Activated naive CD4-positive, alpha-beta T cell treated with Interleukin-2 at 50 U/mL for 16 hours (primary cell): ENCODE data around the gene HSPA1B.
"Not testable (repeated sequence)": the region's sequence is repeated elsewhere in the genome, so short reads cannot be mapped to it uniquely, and the experiment has no call there.

Experiments used
- DNase-seq: peaks from one replicate; pipeline ENCODE4 v3.0.0-alpha.2; 2020

HSPA1B gene

DNA sequence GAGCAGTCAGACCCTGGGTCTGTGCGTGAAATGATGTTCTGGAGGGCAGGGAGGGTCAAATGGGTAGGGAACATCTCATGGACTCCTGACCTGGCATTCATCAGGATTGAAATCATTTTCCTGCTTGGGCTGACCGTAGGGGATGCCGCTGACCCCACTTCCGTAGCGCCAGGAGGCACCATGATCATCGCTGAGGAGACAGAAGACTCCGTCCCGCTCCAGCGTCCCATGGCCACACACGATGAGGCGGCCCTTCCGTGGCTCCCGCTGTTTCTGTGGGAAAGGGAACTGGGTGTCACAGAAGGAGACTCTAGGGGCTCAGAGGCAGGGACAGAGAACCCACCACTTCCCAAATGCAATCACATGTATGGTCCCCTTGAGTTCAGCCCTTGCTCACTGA is 32.8 kb downstream of the HSPA1B start:
- no peak for DNase-seq

DNA sequence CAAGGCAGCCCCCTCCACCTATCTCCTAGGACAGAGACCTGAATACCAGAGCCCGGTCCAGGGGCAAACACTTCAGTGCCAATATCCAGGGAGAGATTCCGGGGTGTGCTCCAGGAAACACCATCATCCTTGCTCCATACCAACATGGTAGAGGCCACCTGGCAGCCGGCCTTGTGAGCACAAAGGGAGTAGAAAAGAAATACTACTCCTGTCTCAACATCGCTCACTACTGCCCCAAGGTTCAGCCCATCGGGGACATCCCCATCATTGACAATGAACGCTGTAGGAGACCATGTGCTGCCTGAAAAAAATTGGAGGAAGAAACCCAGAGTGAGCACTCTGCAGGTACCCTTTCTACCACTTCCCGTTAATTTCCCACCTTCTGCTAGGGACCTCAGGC is 33.6 kb downstream of the HSPA1B start:
- DNase-seq, result no peak

DNA sequence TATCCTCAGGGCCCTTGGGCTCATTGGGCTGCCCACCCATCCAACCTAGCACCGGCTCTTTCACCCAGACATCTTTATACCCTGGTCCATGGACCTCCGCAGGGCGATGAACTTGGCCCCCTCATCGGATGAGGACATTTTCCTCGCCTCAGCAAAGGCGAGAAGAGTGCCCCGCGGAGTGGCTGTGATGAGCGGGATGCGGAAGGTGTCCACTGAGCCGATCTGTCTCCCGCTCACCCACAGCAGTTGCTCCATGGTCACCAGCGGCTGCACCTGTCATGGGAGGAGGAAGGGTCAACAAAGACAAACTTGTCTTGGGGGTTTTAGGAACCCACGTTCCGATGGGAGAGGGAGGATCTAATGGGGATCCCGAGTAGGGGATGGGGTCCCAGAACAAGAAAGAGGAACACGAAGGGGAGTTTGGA is 34.4 kb downstream of the HSPA1B start:
- no peak for DNase-seq

DNA sequence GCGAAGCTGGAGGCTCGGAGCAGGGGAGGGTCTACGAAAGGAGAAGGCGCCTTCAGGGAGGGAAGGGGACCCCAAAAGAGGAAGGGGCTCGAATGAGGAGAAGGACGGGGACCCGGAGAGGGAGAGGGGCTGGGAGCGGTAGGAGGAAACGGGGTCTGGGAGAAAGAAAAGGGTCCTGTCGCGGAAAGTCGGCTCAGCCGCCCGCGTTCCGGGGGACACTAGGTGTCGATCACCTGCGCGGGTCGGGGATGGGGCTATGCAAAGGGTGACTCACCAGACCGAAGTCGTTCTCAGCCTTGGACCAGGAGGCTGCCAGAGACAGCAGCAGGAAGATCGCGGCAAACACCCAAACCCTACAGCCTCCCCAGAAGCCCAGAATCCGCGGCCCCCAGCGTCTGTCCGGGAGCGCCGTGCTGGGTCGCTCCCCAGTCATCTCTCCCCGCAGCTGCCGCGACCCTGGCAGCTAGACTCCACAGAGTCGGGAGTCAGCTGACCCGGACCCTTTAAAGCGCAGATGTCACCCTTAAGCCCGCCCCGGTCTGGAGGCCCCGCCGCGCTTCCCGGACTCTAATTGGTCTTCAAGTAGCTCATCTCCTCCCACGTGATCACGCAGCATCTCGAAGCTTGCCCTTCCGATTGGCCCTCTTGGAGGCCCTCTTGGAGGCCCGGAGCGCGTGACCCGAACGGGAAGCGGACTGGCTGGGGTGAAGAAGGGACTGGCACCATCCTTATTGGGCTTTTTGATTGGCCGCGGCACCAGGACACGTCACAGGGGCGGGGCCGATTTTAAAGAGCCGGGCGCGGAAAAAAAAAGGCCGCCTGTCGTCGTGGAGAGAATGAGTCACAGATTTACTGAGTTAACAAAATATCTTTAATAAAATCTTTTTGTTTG is 35.1 kb downstream of the HSPA1B start, which contains the start of gene NEU1:
TSS of gene NEU1 (minus strand) at position 478 of the 892 bp plus-strand sequence. CDS start at position 433, 45 bp downstream.
- DNase-seq, result peak; percentile 99

DNA sequence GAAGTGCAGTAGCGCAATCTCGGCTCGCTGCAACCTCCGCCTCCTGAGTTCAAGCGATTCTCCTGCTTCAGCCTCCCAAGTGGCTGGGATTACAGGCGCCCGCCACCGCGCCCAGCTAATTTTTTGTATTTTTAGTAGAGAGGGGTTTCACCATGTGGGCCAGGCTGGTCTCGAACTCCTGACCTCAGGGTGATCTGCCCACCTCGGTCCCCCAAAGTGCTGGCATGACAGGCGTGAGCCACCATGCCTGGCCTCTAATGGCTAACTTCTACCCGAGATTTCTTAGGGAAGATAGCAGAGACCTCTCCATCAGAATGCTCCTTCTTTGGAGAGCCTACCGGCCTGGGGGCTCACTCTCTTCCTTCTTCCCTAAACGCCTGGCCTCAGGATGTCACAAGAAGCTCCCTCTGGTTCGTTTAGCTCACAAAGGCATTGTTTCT is 36.6 kb downstream of the HSPA1B start:
- DNase-seq, result not testable (repeated sequence)

DNA sequence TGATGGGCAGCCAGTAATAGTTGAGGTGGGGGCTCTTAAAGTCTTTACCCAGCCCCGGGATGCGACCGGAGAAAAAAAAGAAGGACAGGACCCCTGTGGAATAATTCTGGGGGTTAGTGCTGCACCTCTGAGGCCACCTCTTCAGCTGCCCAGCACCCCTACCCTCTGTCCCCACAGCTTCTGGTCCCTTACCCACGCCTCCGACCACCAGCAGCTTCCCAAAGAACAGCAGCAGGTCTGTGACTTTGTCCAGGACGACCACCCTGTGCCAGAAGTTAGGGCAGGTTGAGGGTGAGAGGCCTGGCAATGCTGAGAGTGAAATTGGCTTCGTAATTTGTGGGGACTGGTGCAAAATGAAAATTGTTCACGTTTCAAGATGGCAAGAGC is 37.3 kb downstream of the HSPA1B start:
- no peak for DNase-seq

DNA sequence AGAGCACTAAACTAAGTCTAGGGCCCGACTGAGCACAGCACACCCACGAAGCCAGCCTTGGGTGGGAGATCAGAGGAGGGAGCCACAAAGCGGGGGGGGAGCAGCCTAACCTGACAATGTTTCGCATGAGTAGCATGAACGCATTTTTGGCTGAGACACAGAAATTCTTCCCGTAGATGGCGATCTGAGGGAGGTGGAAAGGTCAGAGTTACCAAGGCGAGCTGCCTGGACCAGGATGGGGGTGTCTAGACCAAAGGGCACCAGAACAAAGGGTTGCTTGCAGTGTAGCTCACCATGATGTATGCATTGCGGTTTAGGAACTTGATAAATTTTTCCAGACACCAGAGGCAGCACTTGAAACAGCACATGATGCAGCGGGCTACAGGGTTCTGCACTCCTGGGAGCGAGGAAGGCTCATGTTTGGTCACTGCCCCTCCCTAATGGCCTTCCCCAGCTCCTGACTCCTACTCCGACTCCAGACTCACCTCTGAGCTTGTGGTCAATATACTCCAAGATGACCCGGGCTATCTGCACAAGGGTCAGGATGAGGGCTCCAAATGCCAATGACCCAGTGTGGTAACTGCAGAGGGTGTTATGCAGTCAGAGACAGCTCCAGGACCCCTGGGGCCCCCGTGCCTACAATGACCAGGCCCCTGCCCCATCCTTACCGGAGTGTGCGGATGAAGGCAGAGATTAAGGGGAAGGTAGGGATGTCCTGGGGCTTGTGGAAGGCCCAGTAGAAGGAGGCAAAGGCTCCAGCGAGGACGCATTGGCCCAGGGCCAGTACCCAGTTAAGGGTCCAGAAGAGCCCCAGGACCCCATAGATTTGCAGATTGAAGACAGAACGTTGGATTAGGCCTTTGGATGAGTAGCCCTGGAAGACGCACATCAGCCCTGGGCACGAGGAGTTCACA is 37.9 kb downstream of the HSPA1B start:
- no peak for DNase-seq

DNA sequence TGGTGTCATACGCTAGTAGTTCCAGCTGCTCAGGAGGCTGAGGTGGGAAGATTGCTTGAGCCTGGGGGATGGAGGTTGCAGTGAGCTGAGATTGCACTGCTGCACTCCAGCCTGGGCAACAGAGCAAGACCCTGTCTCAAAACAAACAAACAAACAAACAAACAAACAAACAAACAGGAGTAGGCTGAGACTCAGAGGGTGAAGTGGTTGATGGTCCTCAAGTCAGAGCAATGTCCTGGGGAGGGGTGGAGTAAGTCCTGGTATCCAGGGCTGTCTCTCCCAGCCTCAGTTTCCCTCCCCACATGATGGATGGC is 41.1 kb downstream of the HSPA1B start:
- not testable (repeated sequence) for DNase-seq

DNA sequence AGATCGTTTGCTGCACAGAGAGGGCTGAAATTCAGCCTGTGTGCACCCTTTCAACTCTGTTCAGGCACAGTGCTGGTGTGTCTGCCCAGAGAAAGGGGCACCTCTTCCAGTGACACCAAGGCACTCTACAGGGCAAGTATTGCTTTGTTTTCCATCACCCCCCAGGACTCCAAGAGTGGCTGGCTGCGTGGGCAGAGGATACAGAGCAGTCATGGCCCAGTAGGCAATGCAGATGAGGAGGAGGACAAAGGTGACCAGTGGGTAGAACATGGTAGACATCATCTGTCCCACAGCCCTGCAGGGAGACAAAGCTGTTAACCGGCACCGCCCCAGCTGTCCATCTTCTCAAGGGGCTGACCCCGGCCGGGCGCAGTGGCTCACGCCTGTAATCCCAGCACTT is 41.8 kb downstream of the HSPA1B start:
- no peak for DNase-seq

DNA sequence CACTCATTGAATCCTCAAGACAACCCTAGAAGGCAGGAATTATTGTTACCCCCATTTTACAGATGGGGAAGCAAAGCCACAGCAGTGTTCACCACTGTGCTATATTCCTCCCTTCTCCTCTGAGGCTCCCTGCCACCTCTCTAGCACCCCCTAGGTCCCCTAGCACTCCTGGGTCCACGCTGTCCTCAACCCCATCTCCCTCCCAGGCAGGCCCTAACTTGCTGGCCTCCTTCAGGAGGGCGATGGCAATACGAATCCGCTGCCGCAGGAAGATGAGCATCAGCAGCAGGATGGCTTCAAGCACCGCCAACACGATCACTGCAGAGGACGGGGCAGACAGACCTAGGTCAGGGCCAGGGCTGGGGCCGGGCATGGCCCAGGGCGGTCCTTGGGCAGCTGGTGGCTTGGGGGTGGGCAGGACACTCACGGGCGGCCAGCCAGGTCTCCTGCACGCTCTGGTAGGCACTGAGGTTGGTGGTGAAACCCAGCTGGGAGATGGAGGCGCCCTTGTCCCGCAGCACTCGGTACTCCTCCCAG is 42.9 kb downstream of the HSPA1B start:
- DNase-seq, result no peak

DNA sequence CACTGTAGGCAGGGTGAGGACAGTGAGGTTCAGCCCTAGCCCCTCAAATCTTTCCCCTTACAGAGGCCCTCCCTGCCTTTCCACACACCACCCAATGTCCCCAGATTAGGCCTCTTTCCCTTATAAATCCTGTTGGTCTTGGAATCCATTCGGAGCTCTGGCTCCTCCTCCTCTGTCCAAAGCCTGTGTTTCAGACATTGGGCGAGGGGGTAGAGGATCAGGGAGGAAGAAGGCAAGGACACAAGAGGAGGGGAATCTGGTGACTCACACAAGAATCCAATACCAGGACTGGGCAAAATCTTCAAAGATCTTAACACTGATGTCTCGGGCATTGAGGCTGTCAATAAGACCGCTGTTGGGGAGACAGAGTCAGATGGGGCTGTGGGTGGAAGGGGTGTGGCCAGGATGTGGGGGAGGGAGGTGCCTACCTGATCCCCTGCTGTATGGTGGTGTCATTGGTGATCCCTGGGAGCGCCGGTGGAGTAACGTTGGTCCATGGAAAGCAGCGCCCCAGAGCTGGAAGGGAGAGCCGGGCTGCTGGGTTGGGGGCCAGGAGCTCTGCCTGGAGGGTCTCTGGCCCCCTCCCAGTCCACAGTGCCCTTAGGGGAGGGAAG is 43.6 kb downstream of the HSPA1B start:
- DNase-seq, result no peak

DNA sequence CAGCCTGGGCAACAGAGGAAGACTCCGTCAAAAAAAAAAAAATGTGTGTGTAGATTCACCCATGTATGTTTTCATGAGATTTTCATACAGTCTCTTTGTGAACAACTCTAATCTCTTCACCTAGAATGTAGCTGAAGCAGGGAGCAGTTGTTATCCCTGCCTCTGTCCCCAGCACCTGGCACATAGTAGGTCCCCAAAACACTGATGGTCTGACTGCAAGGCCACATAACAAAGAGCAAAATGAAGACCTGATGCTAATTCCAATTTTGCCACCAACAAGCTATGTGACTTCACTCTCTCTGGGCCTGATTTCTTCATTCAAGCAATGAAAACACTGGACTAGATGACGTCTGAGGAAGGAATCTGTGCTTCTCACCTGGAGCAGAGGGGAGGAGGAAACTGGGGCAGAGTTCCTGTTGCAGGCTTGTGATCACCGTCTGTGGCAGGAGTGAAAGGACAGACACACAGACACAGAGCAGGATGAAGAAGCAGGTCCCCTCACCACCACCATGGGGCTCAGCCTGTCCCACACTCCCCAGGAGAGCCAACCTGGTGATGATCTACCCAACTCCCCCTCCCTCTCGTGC is 46.6 kb downstream of the HSPA1B start:
- no peak for DNase-seq

DNA sequence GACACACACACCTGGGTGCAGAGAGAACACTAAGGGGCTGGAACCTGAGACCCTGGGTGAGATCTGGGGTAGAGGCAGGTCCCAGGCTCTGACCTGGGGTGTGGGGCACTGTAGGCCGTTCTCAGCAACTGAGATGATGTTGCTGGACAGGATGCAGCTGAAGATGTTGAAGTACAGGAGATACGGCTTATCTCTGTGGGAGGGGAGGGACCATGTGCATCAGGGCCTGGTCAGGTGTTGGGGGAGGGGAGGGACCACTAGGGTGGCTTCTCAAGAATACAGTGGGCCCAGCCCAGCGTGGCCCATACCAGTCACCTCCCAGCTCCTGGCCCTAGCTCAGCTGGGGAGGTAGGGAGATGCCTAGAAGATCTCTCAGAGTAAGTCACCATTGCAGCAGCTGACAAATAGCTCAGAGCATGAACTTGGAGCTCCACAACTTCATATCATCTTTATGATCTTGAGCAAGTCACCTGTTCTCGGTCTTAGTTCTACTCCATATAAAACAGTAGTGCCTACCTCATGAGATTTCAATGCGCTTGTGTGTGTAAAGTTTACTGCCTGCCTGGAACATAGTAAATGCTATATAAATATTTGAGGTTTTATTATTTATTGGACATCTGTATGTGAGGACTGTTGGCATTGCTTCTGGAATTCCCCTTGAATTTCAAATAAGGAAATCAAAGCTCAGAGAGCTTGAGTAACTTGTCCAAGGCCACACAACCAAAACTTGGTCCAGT is 47.5 kb downstream of the HSPA1B start:
- DNase-seq, result no peak

DNA sequence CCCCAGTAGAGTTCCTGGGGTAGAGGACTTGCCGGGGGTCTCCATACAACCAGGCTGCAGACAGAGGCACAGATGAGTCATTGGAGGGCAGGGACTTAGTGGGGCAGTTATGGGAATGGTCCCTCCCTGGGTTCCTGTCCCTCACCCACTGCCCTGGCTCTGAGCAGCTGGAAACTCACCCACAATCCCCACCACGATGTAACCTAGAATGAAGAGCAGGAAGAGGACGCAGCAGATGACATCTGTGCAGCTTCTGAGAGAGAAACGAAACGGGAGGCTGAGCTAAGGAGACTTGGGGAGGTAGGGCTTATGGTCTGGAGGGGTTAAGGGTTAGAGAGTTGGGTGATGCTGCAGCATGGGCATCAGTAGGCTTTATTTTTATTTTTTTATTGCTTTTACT is 48.3 kb downstream of the HSPA1B start:
- no peak for DNase-seq

DNA sequence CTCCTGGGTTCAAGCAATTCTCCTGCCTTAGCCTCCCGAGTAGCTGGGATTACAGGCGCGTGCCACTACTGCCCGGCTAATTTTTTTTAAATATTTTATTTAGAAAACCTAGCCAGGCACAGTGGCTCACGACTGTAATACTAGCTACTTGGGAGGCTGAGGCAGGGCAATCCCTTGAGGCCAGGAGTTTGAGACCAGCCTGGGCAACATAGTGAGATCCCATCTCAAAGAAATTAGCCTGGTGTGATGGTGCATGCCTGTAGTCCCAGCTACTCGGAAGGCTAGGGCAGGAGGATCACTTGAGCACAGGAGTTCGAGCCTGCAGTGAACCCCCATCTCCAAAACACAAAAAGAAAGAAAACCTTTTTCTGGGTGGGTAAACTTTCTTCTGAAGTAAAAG is 48.8 kb downstream of the HSPA1B start:
- DNase-seq, result no peak

DNA sequence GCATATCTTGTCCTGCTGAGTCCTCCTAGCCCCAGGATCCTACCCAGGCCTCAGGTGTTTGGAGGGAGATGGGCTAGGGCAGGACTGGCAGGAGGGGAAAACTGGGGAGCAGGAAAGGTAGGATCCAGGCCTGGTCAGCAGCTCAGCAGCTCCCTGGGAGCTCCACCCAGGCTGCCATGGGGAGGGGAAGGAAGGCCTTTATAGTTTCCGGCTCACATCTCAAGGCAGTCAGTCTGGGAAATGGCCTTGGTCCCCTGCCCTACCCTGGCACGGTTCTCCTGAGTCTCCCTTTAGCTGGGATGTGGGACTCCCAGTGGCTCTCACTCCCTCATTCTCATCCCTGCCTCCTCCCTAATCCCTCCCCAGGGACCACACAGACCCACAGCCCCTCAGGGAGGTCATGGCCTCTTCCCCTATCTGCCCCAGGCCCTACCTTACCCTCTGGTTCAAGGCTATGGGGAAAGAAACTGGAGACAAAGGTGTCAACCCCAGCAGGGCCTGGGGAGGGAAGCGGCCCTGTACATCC is 49.6 kb downstream of the HSPA1B start:
- no peak for DNase-seq

DNA sequence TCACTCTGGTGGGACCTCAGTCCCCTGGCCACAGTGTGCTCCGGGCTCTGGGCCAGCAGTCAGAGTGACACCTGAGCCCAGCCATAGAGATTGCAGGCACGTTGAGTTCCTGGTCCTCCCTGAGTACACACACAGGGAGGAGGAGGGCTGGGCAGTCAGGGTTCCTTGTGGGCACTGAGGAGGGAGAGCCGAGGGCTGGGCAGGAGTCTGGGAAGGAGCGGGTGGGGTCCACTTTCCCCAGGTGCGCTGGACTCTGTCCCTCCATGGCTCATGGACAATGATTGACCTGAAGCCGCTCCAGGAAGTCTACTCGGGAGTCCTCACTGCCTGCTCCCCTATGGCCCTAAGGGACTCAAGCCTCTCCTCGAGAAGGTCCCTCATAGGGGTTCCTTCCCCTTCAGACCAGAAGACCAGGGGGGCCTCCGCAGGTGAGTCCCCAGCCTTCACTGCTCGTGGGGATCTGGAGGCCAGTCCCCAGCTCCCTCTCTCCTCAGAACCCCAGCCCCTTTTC is 50.2 kb downstream of the HSPA1B start:
- DNase-seq, result no peak

DNA sequence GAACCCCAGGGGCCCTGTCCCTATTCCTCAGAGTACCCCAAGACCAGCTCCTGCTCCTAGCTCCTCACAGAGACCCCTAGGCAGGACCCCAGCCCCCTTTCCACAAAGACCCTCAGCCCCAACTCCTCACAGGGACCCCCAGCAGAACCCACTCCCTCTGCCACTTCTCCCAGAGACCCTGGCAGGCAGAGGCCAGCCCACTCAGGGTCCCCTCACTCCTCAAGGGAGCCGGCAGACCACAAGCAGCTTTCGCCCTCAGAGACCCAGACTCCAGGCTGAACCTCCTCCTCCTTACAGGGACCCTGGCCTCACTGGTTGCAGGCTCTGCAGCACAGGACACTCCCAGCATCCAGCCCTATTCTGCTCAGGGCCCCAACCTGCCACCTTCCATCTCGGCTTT is 50.7 kb downstream of the HSPA1B start:
- DNase-seq, result no peak

DNA sequence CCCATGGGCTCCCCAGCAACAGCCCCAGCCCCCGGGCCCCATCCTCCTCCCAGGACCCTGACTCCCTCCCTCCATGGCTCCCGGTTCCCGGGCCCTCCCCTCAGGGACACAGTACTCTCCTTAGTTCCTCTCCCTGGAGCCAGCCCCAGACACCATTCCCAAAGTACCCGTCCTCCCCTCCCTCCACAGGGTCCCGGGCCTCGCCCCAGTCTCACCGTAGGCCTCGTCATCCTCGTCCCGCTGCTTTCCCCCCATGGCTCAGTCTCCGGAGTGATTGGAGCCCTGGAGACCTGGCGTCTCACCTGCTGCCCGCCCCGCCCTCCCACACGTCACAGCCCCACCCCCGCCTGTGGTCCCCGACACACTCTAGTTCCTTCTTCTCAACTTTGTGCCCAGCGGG is 51.2 kb downstream of the HSPA1B start, which contains the start of gene SLC44A4:
TSS of gene SLC44A4 (minus strand) at position 272 of the 400 bp plus-strand sequence. CDS start at position 255, 17 bp downstream.
- DNase-seq, result no peak

DNA sequence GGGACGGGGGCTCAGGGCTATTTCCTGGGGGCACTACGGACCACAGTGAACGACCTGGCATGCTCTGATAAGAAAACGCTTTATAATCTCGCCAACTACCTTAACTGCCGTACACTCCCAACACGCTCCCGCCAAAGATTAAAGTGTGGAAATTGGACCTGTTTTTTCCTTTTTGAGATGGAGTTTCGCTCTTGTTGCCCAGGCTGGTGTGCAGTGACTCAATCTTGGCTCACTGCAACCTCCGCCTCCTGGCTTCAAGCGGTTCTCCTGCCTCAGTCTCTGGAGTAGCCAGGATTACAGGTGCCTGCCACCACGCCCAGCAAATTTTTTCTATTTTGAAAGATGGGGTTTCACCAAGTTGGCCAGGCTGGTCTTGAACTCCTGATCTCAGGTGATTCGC is 51.6 kb downstream of the HSPA1B start:
- DNase-seq, result no peak
